ENCODE results near the gene LNPEP. TPM values are rescaled to one million over a fixed set of nuclear protein-coding genes. Genes with fewer than 3 reads are reported as not detected.

LNPEP gene
- total RNA-seq, 1 donor from 2014 or later: 33.9 TPM

GRCh38 chr5:97022898-97023297, 87.0 kb downstream of the LNPEP start:
- intact Hi-C loops (cut with DNase I): no loop called here
- Histone ChIP-seq H3K4me1 (no peaks in the 10 kb centered on the region), H3K9me3 (no peaks in the 10 kb centered on the region), H3K27me3 (no peaks in the 10 kb centered on the region), H3K4me3 (no peak overlapping the region), H3K27ac (no peak overlapping the region), H3K36me3 (peaks cover 0 to 57% of the 10 kb centered on the region in 2 donors)
- TF ChIP-seq, protein P1, sequence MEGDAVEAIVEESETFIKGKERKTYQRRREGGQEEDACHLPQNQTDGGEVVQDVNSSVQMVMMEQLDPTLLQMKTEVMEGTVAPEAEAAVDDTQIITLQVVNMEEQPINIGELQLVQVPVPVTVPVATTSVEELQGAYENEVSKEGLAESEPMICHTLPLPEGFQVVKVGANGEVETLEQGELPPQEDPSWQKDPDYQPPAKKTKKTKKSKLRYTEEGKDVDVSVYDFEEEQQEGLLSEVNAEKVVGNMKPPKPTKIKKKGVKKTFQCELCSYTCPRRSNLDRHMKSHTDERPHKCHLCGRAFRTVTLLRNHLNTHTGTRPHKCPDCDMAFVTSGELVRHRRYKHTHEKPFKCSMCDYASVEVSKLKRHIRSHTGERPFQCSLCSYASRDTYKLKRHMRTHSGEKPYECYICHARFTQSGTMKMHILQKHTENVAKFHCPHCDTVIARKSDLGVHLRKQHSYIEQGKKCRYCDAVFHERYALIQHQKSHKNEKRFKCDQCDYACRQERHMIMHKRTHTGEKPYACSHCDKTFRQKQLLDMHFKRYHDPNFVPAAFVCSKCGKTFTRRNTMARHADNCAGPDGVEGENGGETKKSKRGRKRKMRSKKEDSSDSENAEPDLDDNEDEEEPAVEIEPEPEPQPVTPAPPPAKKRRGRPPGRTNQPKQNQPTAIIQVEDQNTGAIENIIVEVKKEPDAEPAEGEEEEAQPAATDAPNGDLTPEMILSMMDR (IDR thresholded peaks at IDR 0.05): no peak
- TF ChIP-seq POLR2AphosphoS5 (IDR thresholded peaks at IDR 0.05; ENCODE audit: insufficient read depth in 1 of 2, low read depth in 1 of 2): no peak
- no peak for TF ChIP-seq POLR2A (IDR thresholded peaks at IDR 0.05)
- DNase-seq (ENCODE audit: extremely low spot score in 2 of 2): no peak

DNA sequence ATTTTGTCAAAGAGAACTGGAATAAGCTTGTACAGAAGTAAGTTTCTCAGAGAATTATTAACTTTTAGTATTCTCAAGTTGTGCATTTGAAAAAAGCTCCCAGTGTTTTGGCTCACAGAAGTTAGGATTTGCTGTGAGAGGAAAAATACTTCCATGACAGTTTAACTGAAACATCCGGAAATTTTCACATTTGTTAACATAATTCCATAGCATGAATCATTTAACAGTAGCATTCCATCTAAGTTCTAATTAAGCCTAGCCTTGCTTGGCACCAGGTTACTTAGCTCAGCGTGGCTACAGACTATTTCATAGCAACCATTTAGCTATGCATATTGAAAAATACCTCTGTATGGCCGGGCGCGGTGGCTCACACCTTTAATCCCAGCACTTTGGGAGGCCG, 90.8 kb downstream of the LNPEP start:
- DNase-seq (ENCODE audit: extremely low spot score in 2 of 2): no peak
- no peaks in the 10 kb centered on the region for H3K27me3 ChIP-seq
- peaks cover 0 to 62% of the 10 kb centered on the region in 2 donors for H3K36me3 ChIP-seq
- intact Hi-C loops (cut with DNase I): no loop called here
- H3K9me3 ChIP-seq: no peaks in the 10 kb centered on the region
- no peaks in the 10 kb centered on the region for H3K4me1 ChIP-seq
- H3K4me3 ChIP-seq: no peak overlapping the region
- no peak overlapping the region for H3K27ac ChIP-seq
- TF ChIP-seq, protein P1 (IDR thresholded peaks at IDR 0.05): no peak
- TF ChIP-seq POLR2A (IDR thresholded peaks at IDR 0.05) (no peak), POLR2AphosphoS5 (IDR thresholded peaks at IDR 0.05; ENCODE audit: insufficient read depth in 1 of 2, low read depth in 1 of 2) (no peak)

GRCh38 chr5:97037819-97038218, 101.9 kb downstream of the LNPEP start:
- DNase-seq (ENCODE audit: extremely low spot score in 2 of 2): no peak
- Histone ChIP-seq H3K4me1 (no peaks in the 10 kb centered on the region), H3K27ac (no peak overlapping the region), H3K9me3 (no peaks in the 10 kb centered on the region), H3K27me3 (no peaks in the 10 kb centered on the region), H3K36me3 (no peaks in the 10 kb centered on the region), H3K4me3 (no peak overlapping the region)
- TF ChIP-seq, protein P1 (IDR thresholded peaks at IDR 0.05): no peak
- no peak for TF ChIP-seq POLR2A (IDR thresholded peaks at IDR 0.05)
- TF ChIP-seq POLR2AphosphoS5 (IDR thresholded peaks at IDR 0.05; ENCODE audit: insufficient read depth in 1 of 2, low read depth in 1 of 2): no peak
- intact Hi-C loops (cut with DNase I): no loop called here

DNA sequence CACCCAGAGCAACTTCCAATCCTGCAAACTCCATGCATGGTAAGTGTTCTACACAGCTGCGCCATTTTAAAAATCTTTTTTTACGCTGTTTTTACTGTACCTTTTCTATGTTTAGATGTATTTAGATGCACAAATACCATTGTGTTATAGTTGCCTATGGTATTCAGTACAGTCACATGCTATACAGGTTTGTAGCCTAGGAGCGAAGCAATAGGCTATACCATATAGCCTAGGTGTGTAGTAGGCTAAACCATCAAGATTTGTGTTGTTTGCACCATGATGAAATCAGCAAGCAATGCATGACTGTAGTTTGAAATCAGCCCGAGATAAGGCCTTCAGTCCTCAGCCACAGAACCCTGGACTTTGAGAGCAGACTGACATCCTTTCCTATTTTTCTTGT, 105.4 kb downstream of the LNPEP start:
- no peak for DNase-seq (ENCODE audit: extremely low spot score in 2 of 2)
- no peaks in the 10 kb centered on the region for H3K9me3 ChIP-seq
- H3K27ac ChIP-seq: no peak overlapping the region
- intact Hi-C loops (cut with DNase I): no loop called here
- H3K4me3 ChIP-seq: no peak overlapping the region
- H3K4me1 ChIP-seq: no peaks in the 10 kb centered on the region
- TF ChIP-seq, protein P1 (IDR thresholded peaks at IDR 0.05): no peak
- TF ChIP-seq POLR2AphosphoS5 (IDR thresholded peaks at IDR 0.05; ENCODE audit: insufficient read depth in 1 of 2, low read depth in 1 of 2) (no peak), POLR2A (IDR thresholded peaks at IDR 0.05) (no peak)
- no peaks in the 10 kb centered on the region for H3K36me3 ChIP-seq
- H3K27me3 ChIP-seq: no peaks in the 10 kb centered on the region

DNA sequence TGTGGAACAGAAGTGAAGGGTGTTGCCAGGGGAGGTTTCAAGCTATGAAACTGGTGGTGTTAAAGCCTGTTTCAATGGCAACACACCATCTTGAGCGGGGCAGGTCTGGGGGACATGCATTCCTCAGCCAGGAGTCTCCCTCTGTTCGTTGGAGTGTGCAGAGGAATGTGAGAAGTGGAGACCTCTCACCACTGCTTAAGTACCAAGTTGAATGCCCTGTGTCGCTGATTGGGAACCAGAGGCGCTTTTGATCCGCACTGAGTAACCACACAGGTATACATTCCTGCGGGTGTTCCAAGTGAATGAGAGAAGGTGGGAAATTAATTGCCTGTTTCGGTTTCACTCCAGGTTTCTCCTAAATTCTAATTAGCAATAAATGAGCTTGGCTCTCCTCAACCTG, 107.1 kb downstream of the LNPEP start:
- no peak for TF ChIP-seq POLR2A (IDR thresholded peaks at IDR 0.05)
- TF ChIP-seq POLR2AphosphoS5 (IDR thresholded peaks at IDR 0.05; ENCODE audit: insufficient read depth in 1 of 2, low read depth in 1 of 2): no peak
- TF ChIP-seq, protein P1 (IDR thresholded peaks at IDR 0.05): no peak
- Histone ChIP-seq H3K27ac (no peak overlapping the region), H3K27me3 (no peaks in the 10 kb centered on the region), H3K36me3 (no peaks in the 10 kb centered on the region), H3K4me1 (no peaks in the 10 kb centered on the region), H3K9me3 (no peaks in the 10 kb centered on the region), H3K4me3 (no peak overlapping the region)
- DNase-seq (ENCODE audit: extremely low spot score in 2 of 2): no peak
- intact Hi-C loops (cut with DNase I): no loop called here

Data from vagina (tissue), 2 donors.